Measurements from ENCODE around the gene GNE.

DNA sequence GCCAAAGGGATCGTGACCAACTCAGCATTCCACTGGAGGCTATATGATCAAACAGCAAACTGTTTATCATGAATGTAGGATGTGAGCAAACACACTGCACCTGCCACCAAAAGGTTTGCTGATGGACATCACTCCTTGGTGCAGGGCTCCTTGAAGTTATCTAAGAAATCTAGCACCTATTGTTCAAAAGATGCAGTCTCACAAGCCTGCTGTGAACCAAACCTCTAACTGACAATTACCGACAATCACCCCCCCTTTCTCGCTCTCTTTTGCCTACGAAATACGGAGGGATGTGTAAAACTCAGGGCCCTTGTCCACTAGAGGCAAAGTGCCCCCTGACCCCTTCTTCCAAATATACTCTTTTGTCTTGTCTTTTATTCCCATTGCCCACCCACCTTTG, 70.0 kb downstream of the GNE start:
- TF ChIP-seq, protein P1, sequence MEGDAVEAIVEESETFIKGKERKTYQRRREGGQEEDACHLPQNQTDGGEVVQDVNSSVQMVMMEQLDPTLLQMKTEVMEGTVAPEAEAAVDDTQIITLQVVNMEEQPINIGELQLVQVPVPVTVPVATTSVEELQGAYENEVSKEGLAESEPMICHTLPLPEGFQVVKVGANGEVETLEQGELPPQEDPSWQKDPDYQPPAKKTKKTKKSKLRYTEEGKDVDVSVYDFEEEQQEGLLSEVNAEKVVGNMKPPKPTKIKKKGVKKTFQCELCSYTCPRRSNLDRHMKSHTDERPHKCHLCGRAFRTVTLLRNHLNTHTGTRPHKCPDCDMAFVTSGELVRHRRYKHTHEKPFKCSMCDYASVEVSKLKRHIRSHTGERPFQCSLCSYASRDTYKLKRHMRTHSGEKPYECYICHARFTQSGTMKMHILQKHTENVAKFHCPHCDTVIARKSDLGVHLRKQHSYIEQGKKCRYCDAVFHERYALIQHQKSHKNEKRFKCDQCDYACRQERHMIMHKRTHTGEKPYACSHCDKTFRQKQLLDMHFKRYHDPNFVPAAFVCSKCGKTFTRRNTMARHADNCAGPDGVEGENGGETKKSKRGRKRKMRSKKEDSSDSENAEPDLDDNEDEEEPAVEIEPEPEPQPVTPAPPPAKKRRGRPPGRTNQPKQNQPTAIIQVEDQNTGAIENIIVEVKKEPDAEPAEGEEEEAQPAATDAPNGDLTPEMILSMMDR (IDR thresholded peaks at IDR 0.05) = no peak
- TF ChIP-seq EZH2 (IDR thresholded peaks at IDR 0.05) = no peak
- TF ChIP-seq EZH2phosphoT487 (IDR thresholded peaks at IDR 0.05) = no peak

Measured in neural progenitor cell (in vitro differentiated cells).